GM21576 (cell line): ENCODE results near the gene ATP10D.

ENCODE experiments used
- ATAC-seq: cut with Tn5 transposase; IDR thresholded peaks from one replicate; pipeline ENCODE4 v1.9.1; 2021; ENCODE audit warnings: mild to moderate bottlenecking, moderate library complexity; ENCODE audit not compliant: unreplicated experiment

The ATP10D gene

GRCh38 chr4:47577779-47578553, 92.9 kb downstream of the ATP10D start:
- ATAC-seq: no peak

- no peak for ATAC-seq
Observed at GRCh38 chr4:47579235-47579634, 94.2 kb downstream of the ATP10D start.

- no peak for ATAC-seq
Observed at GRCh38 chr4:47590325-47590724, 105.2 kb downstream of the ATP10D start.

- ATAC-seq: no peak
Observed at GRCh38 chr4:47597696-47598095, 112.6 kb downstream of the ATP10D start.

- ATAC-seq: no peak
Observed at GRCh38 chr4:47598320-47598719, 113.2 kb downstream of the ATP10D start.

GRCh38 chr4:47598896-47599295, 113.8 kb downstream of the ATP10D start:
- no peak for ATAC-seq

- ATAC-seq: no peak
Observed at GRCh38 chr4:47606482-47606881, 121.4 kb downstream of the ATP10D start.

GRCh38 chr4:47612116-47613023, 127.3 kb downstream of the ATP10D start:
- no peak for ATAC-seq

GRCh38 chr4:47615385-47615784, 130.3 kb downstream of the ATP10D start:
- ATAC-seq: no peak

- peak; percentile 75 for ATAC-seq
Observed at GRCh38 chr4:47617607-47618006, 132.5 kb downstream of the ATP10D start.

- no peak for ATAC-seq
Observed at GRCh38 chr4:47619691-47620090, 134.6 kb downstream of the ATP10D start.

GRCh38 chr4:47621181-47621580, 136.1 kb downstream of the ATP10D start:
- ATAC-seq: no peak

- no peak for ATAC-seq
Observed at GRCh38 chr4:47624031-47624441, 139.0 kb downstream of the ATP10D start.

- no peak for ATAC-seq
Observed at GRCh38 chr4:47631161-47631560, 146.1 kb downstream of the ATP10D start.

GRCh38 chr4:47639531-47639930, 154.5 kb downstream of the ATP10D start:
- ATAC-seq: no peak

- no peak for ATAC-seq
Observed at GRCh38 chr4:47640911-47641310, 155.8 kb downstream of the ATP10D start.

GRCh38 chr4:47641755-47642154, 156.7 kb downstream of the ATP10D start:
- ATAC-seq: no peak

GRCh38 chr4:47642191-47642830, 157.2 kb downstream of the ATP10D start:
- ATAC-seq: no peak
